Astrocyte (in vitro differentiated cells and primary cell): ENCODE data around the gene F7. TPM values are rescaled to one million over a fixed set of nuclear protein-coding genes. Genes with fewer than 3 reads are reported as not detected.

Source experiments
- DNase-seq: peaks from one replicate; pipeline ENCODE4 v3.0.0-alpha.2; 2010; ENCODE audit warnings: low read depth
- FAIRE-seq: peaks from 2 replicates; lab custom pipeline; 2011; peaks lifted over from hg19 to GRCh38; lab: Jason Lieb, UNC
- H2AFZ ChIP-seq: 2 replicates; pipeline ENCODE4 v1.6.0; 2012; ENCODE audit warnings: low read depth, low read length, inconsistent platforms
- H3K27ac ChIP-seq: 2 replicates; pipeline ENCODE4 v1.5.1; 2011; ENCODE audit warnings: low read depth, low read length, inconsistent platforms
- H3K27me3 ChIP-seq: 2 replicates; pipeline ENCODE4 v1.6.0; 2011; ENCODE audit warnings: low read length, inconsistent platforms; ENCODE audit not compliant: insufficient read depth
- H3K36me3 ChIP-seq: 2 replicates; pipeline ENCODE4 v1.5.1; 2011; ENCODE audit warnings: low read length, inconsistent platforms; ENCODE audit not compliant: insufficient read depth
- H3K4me1 ChIP-seq: 2 replicates; pipeline ENCODE4 v1.5.1; 2011; ENCODE audit warnings: low read length, inconsistent platforms; ENCODE audit not compliant: insufficient read depth
- H3K4me2 ChIP-seq: 2 replicates; pipeline ENCODE4 v1.6.0; 2012; ENCODE audit warnings: low read length, inconsistent platforms
- H3K4me3 ChIP-seq: 2 replicates; pipeline ENCODE4 v1.5.1; 2011; ENCODE audit warnings: low read depth, mild to moderate bottlenecking, low read length, inconsistent platforms; ENCODE audit not compliant: insufficient read depth
- H3K79me2 ChIP-seq: 2 replicates; pipeline ENCODE4 v1.6.0; 2012; ENCODE audit warnings: mild to moderate bottlenecking, low read length, inconsistent platforms; ENCODE audit not compliant: insufficient read depth
- H3K9ac ChIP-seq: 2 replicates; pipeline ENCODE4 v1.6.0; 2012; ENCODE audit warnings: mild to moderate bottlenecking, low read length, inconsistent platforms
- H3K9me3 ChIP-seq: 2 replicates; pipeline ENCODE4 v1.5.1; 2012; ENCODE audit warnings: low read depth, mild to moderate bottlenecking, low read length, inconsistent platforms; ENCODE audit not compliant: insufficient read depth
- H4K20me1 ChIP-seq: 2 replicates; pipeline ENCODE4 v1.6.0; 2012; ENCODE audit warnings: low read length, inconsistent platforms; ENCODE audit not compliant: insufficient read depth
- H3K27ac Mint-ChIP-seq: one replicate; pipeline ENCODE4 v1.8.0; 2021; ENCODE audit warnings: mild to moderate bottlenecking, mixed read lengths; ENCODE audit not compliant: unreplicated experiment
- H3K27me3 Mint-ChIP-seq: one replicate; pipeline ENCODE4 v1.8.0; 2021; ENCODE audit warnings: low read depth, mixed read lengths; ENCODE audit not compliant: unreplicated experiment
- H3K36me3 Mint-ChIP-seq: one replicate; pipeline ENCODE4 v1.8.0; 2021; ENCODE audit warnings: low read depth, mixed read lengths; ENCODE audit not compliant: unreplicated experiment
- H3K4me1 Mint-ChIP-seq: one replicate; pipeline ENCODE4 v1.8.0; 2021; ENCODE audit warnings: low read depth, mixed read lengths; ENCODE audit not compliant: unreplicated experiment
- H3K4me3 Mint-ChIP-seq: one replicate; pipeline ENCODE4 v1.8.0; 2021; ENCODE audit warnings: mild to moderate bottlenecking, moderate library complexity, mixed read lengths; ENCODE audit not compliant: unreplicated experiment
- H3K9me3 Mint-ChIP-seq: one replicate; pipeline ENCODE4 v1.8.0; 2021; ENCODE audit warnings: mild to moderate bottlenecking, mixed read lengths; ENCODE audit not compliant: unreplicated experiment
- EZH2 ChIP-seq: IDR thresholded peaks from 2 replicates; pipeline ENCODE4 v1.6.1; 2012; ENCODE audit warnings: mild to moderate bottlenecking, low read length, inconsistent platforms; ENCODE audit not compliant: insufficient read depth
- total RNA-seq: library from RNA; stranded (reverse); gene quantifications from 2 replicates; pipeline ENCODE4 v1.2.1, GENCODE V29; 2021
- TF ChIP-seq, protein P1 (sequence below): IDR thresholded peaks from 2 replicates; pipeline ENCODE4 v1.5.1; 2011; ENCODE audit warnings: low read depth, mild to moderate bottlenecking, inconsistent platforms, low read length, moderate library complexity; ENCODE audit not compliant: insufficient read depth

F7 gene
- total RNA-seq, 1 donor from 2014 or later: not detected

- no peak overlapping the region for H3K4me2 ChIP-seq
- H2AFZ ChIP-seq: no peak overlapping the region
- TF ChIP-seq EZH2: no peak
- TF ChIP-seq, protein P1, sequence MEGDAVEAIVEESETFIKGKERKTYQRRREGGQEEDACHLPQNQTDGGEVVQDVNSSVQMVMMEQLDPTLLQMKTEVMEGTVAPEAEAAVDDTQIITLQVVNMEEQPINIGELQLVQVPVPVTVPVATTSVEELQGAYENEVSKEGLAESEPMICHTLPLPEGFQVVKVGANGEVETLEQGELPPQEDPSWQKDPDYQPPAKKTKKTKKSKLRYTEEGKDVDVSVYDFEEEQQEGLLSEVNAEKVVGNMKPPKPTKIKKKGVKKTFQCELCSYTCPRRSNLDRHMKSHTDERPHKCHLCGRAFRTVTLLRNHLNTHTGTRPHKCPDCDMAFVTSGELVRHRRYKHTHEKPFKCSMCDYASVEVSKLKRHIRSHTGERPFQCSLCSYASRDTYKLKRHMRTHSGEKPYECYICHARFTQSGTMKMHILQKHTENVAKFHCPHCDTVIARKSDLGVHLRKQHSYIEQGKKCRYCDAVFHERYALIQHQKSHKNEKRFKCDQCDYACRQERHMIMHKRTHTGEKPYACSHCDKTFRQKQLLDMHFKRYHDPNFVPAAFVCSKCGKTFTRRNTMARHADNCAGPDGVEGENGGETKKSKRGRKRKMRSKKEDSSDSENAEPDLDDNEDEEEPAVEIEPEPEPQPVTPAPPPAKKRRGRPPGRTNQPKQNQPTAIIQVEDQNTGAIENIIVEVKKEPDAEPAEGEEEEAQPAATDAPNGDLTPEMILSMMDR: no peak
- H3K4me3 ChIP-seq: no peak overlapping the region
- Mint-ChIP-seq H3K4me3 (no peak overlapping the region), H3K27ac (no peak overlapping the region), H3K36me3 (no peaks in the 10 kb centered on the region), H3K4me1 (peaks cover 3% of the 10 kb centered on the region), H3K9me3 (no peaks in the 10 kb centered on the region), H3K27me3 (peaks cover 56% of the 10 kb centered on the region)
- H3K9me3 ChIP-seq: no peaks in the 10 kb centered on the region
- H3K27ac ChIP-seq: no peak overlapping the region
- FAIRE-seq: no peak
- H3K36me3 ChIP-seq: no peaks in the 10 kb centered on the region
- H4K20me1 ChIP-seq: no peaks in the 10 kb centered on the region
- no peak for DNase-seq
- H3K9ac ChIP-seq: no peak overlapping the region
- H3K4me1 ChIP-seq: no peaks in the 10 kb centered on the region
- no peaks in the 10 kb centered on the region for H3K79me2 ChIP-seq
- H3K27me3 ChIP-seq: peaks cover 10% of the 10 kb centered on the region
Measured at GRCh38 chr13:113117911-113118260, 12.3 kb downstream of the F7 start.

- H3K4me3 Mint-ChIP-seq: no peak overlapping the region
- Histone ChIP-seq H3K4me2 (no peak overlapping the region), H3K79me2 (no peaks in the 10 kb centered on the region), H3K4me1 (no peaks in the 10 kb centered on the region), H3K4me3 (no peak overlapping the region), H4K20me1 (no peaks in the 10 kb centered on the region), H3K27ac (no peak overlapping the region), H2AFZ (no peak overlapping the region), H3K9me3 (no peaks in the 10 kb centered on the region), H3K27me3 (peaks cover 9% of the 10 kb centered on the region), H3K9ac (no peak overlapping the region), H3K36me3 (no peaks in the 10 kb centered on the region)
- peaks cover 57% of the 10 kb centered on the region for H3K27me3 Mint-ChIP-seq
- TF ChIP-seq, protein P1: no peak
- H3K4me1 Mint-ChIP-seq: peaks cover 3% of the 10 kb centered on the region
- DNase-seq (no peak), FAIRE-seq (no peak)
- no peaks in the 10 kb centered on the region for H3K9me3 Mint-ChIP-seq
- no peaks in the 10 kb centered on the region for H3K36me3 Mint-ChIP-seq
- H3K27ac Mint-ChIP-seq: no peak overlapping the region
Measured at GRCh38 chr13:113118261-113119021, 12.8 kb downstream of the F7 start.

DNA sequence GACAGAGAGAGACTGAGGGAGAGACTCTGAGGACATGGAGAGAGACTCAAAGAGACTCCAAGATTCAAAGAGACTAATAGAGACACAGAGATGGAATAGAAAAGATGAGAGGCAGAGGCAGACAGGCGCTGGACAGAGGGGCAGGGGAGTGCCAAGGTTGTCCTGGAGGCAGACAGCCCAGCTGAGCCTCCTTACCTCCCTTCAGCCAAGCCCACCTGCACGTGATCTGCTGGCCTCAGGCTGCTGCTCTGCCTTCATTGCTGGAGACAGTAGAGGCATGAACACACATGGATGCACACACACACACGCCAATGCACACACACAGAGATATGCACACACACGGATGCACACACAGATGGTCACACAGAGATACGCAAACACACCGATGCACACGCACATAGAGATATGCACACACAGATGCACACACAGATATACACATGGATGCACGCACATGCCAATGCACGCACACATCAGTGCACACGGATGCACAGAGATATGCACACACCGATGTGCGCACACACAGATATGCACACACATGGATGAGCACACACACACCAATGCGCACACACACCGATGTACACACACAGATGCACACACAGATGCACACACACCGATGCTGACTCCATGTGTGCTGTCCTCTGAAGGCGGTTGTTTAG lies 13.7 kb downstream of the F7 start:
- no peak for TF ChIP-seq EZH2
- TF ChIP-seq, protein P1: no peak
- Histone ChIP-seq H4K20me1 (no peaks in the 10 kb centered on the region), H3K79me2 (no peaks in the 10 kb centered on the region), H3K4me3 (no peak overlapping the region), H3K9ac (no peak overlapping the region), H3K27me3 (peaks cover 9% of the 10 kb centered on the region), H3K27ac (no peak overlapping the region), H2AFZ (no peak overlapping the region), H3K36me3 (no peaks in the 10 kb centered on the region), H3K4me1 (no peaks in the 10 kb centered on the region), H3K4me2 (no peak overlapping the region), H3K9me3 (no peaks in the 10 kb centered on the region)
- DNase-seq: no peak
- Mint-ChIP-seq H3K9me3 (no peaks in the 10 kb centered on the region), H3K27ac (no peak overlapping the region), H3K4me1 (peaks cover 3% of the 10 kb centered on the region), H3K27me3 (peaks cover 59% of the 10 kb centered on the region), H3K4me3 (no peak overlapping the region), H3K36me3 (no peaks in the 10 kb centered on the region)
- FAIRE-seq: no peak
